HG02588 (cell line): ENCODE data around the gene IGF2.

Experiments used
- ATAC-seq: cut with Tn5 transposase; IDR thresholded peaks from one replicate; pipeline ENCODE4 v1.9.1; 2021; ENCODE audit warnings: mild to moderate bottlenecking, moderate library complexity; ENCODE audit not compliant: unreplicated experiment

The IGF2 gene

DNA sequence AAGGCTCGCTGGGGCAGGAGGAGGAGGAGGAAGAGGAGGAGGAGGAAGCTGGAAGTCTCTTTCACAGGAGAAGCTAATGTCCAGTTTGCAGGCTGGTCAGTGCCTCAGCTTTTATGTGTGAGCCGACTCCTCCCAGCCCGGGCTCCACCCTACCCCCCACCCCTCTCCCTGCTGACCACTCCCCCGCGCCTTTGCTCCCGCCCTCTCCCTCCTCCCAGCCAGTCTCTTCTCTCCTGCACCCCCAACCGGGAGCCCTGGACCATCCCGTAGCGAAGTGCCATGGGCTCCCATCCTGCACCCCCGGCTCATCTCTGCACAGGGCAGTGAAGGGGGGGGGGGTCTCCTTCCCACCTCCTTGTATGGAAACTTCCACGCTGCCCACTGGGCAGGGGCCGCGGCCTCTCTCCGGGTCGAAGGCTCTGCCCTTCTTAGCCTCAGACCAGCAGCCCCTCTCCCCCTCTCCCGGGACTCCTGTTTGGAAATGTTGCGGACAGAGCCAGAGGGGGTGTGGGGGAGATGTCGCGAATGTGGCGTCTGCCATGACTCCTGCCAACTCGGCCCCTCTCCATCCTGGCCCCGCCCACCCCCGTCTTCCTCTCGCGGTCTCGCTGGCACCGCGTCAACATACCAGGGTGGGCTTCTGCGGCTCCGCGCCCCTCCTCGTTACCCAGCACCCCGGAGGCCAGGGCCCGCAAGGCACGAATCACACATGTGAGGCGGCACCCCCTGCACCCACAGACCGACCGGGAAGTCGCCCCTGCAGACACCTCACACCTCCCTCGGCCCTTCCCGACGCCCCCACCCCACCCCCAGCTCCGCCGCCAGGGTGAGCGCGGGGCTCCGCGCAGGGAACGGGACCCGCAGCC lies 1.8 kb downstream of the IGF2 start:
- no peak for ATAC-seq

- ATAC-seq, result no peak
Observed at GRCh38 chr11:2136952-2137201, 2.3 kb downstream of the IGF2 start.

DNA sequence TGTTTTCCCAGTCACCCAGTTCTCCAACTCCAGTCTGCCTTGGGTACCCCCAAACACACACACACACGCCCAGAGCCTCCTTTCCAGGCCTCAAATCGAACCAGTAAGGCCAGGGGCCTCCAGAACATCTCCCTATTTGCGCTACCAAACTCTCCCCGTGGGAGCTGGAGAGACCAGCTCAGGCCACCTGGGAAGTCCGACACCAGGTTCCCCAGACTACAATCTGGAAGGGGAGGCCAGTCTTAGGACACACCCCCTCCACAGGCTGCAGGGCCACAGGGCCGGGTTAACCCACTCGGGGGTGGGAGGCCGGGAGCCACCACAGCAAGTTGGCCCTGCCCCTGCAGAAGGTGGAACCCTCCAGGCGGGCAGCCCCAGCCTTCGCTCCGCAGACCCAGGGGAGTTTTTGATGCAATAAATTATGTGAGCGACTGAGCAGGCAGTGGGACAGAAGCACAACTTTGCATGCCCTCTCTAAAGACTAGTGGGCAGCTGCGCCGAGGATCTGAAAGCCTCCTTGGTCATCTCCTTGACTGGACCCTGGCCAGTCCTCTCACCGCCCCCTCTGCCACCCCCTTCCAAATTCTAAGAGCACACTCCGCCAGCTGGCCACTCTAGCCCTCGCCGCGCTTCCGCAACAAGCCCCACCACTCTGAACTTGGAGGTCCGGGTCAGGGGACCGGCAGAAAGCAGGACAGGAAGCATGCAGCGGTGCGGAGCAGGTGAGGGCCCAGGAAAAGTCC lies 2.8 kb downstream of the IGF2 start:
- ATAC-seq, result no peak

- no peak for ATAC-seq
Observed at GRCh38 chr11:2135648-2136201, 3.5 kb downstream of the IGF2 start.

DNA sequence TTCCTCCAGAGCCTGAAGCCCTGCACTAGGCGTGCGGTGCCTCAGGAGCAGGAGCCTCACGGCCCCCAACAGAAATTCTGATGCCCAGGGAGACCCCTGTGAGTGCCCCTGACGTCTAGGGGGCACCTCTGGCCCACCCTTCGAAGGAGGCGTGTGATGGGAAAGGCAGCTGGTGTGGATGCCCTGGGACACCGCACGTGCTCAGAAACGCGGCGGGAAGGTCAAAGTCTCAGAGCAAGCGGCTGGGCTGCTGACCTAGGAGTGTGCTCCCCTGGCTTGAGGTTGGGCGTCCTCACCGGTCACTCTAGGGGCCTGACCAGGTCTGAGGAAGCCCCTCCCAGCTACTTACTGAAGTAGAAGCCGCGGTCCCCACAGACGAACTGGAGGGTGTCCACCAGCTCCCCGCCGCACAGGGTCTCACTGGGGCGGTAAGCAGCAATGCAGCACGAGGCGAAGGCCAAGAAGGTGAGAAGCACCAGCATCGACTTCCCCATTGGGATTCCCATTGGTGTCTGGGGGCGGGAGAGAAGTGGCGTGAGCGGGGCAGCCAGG lies 4.1 kb downstream of the IGF2 start:
- ATAC-seq, result no peak

GRCh38 chr11:2134022-2135010 lies 4.9 kb downstream of the IGF2 start:
- no peak for ATAC-seq

GRCh38 chr11:2133241-2134021 lies 5.8 kb downstream of the IGF2 start:
- no peak for ATAC-seq

DNA sequence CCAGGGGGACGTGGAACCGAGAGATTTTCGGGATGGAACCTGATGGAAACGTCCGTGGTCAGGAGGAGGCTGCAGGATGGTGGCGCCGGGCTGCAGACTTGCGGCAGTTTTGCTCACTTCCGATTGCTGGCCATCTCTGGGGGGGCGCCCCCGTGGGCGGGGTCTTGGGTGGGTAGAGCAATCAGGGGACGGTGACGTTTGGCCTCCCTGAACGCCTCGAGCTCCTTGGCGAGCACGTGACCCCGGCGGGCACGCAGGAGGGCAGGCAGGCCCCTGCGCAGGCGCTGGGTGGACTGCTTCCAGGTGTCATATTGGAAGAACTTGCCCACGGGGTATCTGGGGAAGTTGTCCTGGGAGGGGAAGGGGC lies 6.3 kb downstream of the IGF2 start:
- no peak for ATAC-seq

GRCh38 chr11:2132246-2132645 lies 6.9 kb downstream of the IGF2 start:
- ATAC-seq, result no peak

- ATAC-seq, result no peak
Observed at GRCh38 chr11:2131371-2132236, 7.6 kb downstream of the IGF2 start.

DNA sequence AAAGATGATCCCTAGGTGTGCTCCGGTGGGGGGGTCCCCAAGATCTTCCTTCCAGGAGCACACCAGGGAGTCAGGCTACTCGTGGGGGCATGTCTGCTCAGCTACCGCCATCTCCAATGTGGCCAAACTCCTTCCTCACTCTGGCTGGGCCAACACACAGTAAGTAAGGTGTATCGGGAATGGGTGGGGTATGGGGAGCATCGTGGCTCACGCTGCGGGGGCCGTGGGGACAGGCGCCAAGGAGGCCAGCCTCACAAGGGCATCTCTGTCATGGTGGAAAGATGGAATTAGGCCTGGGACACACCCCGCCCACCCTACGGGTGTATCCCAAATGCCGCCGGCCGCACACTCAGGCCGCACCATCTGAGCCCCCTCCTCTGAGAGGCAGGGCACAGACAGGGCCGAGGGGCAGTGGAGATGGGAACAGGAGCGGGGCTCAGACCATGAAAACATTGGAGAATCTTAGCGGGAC lies 8.3 kb downstream of the IGF2 start:
- no peak for ATAC-seq

GRCh38 chr11:2129699-2130366 lies 9.4 kb downstream of the IGF2 start:
- ATAC-seq, result no peak

DNA sequence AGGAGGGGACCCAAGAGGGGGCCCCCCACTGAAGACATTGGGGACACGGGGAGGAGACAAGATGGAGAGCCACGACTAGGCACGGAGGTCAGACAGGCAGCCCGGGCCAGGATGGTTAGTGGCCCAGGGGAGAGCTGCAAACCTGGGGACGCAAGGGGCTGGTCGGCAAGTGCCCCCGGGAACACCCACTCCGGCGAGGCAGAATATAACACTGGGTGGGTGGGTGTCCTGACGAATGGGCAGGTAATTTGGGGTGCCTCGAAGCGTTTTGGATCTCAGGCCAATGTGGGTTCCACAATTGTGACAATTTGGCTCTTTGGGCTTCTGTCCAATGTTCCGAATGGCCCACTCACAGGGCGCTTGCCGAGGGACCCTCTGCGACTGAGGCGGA lies 9.9 kb downstream of the IGF2 start:
- ATAC-seq, result no peak

DNA sequence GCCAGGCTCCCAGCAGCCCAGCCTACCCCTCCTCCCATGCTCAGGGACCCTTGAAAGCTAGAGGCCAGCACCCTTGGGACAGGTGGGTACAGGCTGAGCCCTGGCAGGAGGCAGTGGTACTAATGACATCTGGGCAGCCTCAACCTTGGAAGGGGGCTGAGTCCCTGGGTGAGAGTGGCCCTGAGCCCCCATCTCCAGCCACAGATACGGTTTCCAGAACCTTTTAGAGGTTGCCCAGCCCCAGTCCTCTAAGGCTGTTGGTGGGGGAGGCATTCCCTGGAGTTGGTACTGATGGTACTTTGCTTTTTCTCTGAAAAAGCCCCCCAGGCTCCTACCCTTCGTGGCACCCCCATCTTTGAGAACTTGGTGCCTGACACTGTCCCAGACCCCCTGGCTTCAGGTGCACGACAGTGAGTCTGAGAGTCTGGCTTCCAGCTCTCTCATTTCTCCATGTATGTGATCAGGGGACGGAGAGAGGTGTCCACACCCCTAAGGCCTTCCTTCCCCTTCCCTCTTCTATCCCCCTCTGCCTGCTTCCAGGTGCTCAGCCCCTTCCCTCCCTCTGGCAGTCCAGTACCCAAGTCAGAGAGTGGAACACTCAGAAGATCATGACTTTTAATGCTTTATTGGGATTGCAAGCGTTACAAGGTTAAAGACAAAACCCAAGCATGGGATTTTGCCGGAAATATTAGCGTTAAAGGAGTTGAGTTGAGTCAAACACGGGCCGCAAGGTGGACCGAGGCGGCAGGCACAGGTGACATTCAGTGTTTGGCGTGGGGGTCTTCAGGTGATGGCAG lies 10.5 kb downstream of the IGF2 start:
- ATAC-seq, result no peak

DNA sequence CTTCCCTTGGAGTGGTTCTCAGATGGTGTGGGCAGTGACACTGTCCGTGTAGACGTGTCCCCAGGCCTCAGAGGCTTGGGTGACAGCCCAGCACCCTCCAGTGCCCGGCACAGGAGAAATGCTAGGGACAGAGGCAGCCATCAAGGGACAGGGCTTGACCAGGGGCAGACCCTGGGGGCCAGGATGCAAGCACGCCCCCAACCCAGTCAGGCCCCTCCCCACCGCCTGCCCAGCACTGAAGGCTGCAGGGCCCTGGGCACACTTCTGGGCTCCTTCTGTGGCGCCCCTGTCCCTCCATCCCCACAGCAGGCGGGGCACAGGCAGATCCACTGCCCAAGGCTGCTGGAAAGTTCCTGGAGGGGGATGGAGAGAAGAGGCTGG lies 11.1 kb downstream of the IGF2 start:
- ATAC-seq, result no peak

DNA sequence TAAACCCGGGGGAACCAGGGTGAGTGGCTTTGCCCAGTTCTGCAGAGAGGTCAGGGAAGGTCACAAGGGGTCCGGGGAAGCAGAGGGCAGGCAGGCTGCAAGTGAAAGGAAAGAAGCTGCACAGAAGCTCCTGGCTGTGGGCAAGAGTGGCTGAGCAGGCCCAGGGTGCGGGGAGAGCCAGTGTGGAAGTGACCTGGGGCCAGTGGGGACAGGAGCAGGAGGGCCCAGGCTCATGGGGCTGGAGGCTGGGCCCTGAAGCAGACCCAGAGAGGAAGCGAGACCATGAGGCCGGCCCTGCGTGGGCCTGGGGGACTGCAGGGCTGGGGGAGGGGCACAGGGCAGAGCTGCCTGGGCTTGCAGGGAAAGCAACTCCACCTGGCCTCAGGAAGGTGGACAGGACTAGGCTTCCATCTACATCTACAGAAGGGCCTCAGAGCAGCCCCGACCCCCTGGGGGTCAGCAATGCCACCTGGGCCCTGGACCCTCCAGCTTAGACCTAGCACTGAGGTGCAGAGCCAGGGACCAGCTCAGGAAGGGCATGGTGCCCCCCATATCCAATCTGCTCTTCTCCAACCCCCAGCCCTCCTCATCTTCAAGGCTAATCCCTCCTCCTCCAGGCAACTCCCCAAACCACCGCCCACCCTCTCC lies 11.6 kb downstream of the IGF2 start:
- ATAC-seq, result no peak

- no peak for ATAC-seq
Observed at GRCh38 chr11:2126520-2127085, 12.6 kb downstream of the IGF2 start.
